IMR-90 (cell line): ENCODE data around the gene PNMA8B. TPM values are rescaled to one million over a fixed set of nuclear protein-coding genes. Genes with fewer than 3 reads are reported as not detected.

Experiments
- ATAC-seq: fragments of 200-7000 bp; cut with Tn5 transposase; 2 replicates; pipeline ENCODE4 v1.9.1; 2020; ENCODE audit warnings: low read depth, mild to moderate bottlenecking, moderate library complexity
- BruUV-seq: library from RNA; stranded (reverse); fragments of 400-500 nt; replicated peaks from 2 replicates; lab custom pipeline; 2021; lab: Mats Ljungman, UMichigan
- CTCF ChIA-PET: fragments of 300-600 bp; formaldehyde crosslinking; extraction: SDS; loops from one replicate; lab custom pipeline; 2021; ENCODE audit warnings: antibody characterized with exemption; lab: Yijun Ruan, JAX
- POLR2A ChIA-PET: fragments of 300-600 bp; sonication (Branson Sonifier 250); formaldehyde crosslinking; loops from one replicate; lab custom pipeline; 2022; ENCODE audit warnings: antibody characterized with exemption; ENCODE audit not compliant: unreplicated experiment; lab: Charles Lee
- DNase-seq: peaks from one replicate; pipeline ENCODE4 v3.0.0; 2013
- H2AFZ ChIP-seq: replicated peaks from 2 replicates; pipeline ENCODE3; 2013; ENCODE audit warnings: low read length, mild to moderate bottlenecking; ENCODE audit not compliant: poor library complexity
- H2AK5ac ChIP-seq: 2 replicates; pipeline ENCODE4 v1.6.1; 2013; ENCODE audit warnings: low read depth, low read length, inconsistent platforms
- H2AK9ac ChIP-seq: replicated peaks from 2 replicates; pipeline ENCODE3; 2013; ENCODE audit warnings: mild to moderate bottlenecking, low read depth, low read length, moderate library complexity; ENCODE audit not compliant: poor library complexity
- H2BK120ac ChIP-seq: 2 replicates; pipeline ENCODE4 v1.6.1; 2013; ENCODE audit warnings: low read depth, low read length, inconsistent platforms
- H2BK15ac ChIP-seq: 3 replicates; pipeline ENCODE4 v1.6.1; 2013; ENCODE audit warnings: low read depth, low read length, inconsistent platforms
- H2BK20ac ChIP-seq: 2 replicates; pipeline ENCODE4 v1.6.1; 2013; ENCODE audit warnings: low read depth, mild to moderate bottlenecking, inconsistent platforms, low read length, moderate library complexity
- H2BK5ac ChIP-seq: 2 replicates; pipeline ENCODE4 v1.6.1; 2013; ENCODE audit warnings: mild to moderate bottlenecking, low read depth, low read length, inconsistent platforms; ENCODE audit not compliant: poor library complexity, severe bottlenecking
- H3K14ac ChIP-seq: replicated peaks from 2 replicates; pipeline ENCODE4 v1.6.1; 2013; ENCODE audit warnings: low read depth, low read length, inconsistent platforms
- H3K18ac ChIP-seq: 2 replicates; pipeline ENCODE4 v1.6.1; 2013; ENCODE audit warnings: low read depth, low read length, control low read depth
- H3K23ac ChIP-seq: 2 replicates; pipeline ENCODE4 v1.6.1; 2013; ENCODE audit warnings: low read depth, low read length, inconsistent platforms
- H3K27ac ChIP-seq: 2 replicates; pipeline ENCODE4 v1.5.1; 2013; ENCODE audit warnings: mild to moderate bottlenecking, control low read depth, low read length; ENCODE audit not compliant: insufficient read depth
- H3K27me3 ChIP-seq: 2 replicates; pipeline ENCODE4 v1.6.1; 2013; ENCODE audit warnings: low read length; ENCODE audit not compliant: control insufficient read depth, insufficient read depth
- H3K36me3 ChIP-seq: 2 replicates; pipeline ENCODE4 v1.6.1; 2013; ENCODE audit warnings: low read length, mixed read lengths; ENCODE audit not compliant: control insufficient read depth, insufficient read depth
- H3K4ac ChIP-seq: 2 replicates; pipeline ENCODE4 v1.6.1; 2013; ENCODE audit warnings: low read depth, low read length, inconsistent platforms
- H3K4me1 ChIP-seq: 2 replicates; pipeline ENCODE4 v1.6.1; 2013; ENCODE audit warnings: low read length, mixed read lengths; ENCODE audit not compliant: control insufficient read depth, insufficient read depth
- H3K4me2 ChIP-seq: 2 replicates; pipeline ENCODE4 v1.6.1; 2013; ENCODE audit warnings: low read depth, mild to moderate bottlenecking, control low read depth, low read length, moderate library complexity
- H3K4me3 ChIP-seq: 2 replicates; pipeline ENCODE4 v1.5.1; 2013; ENCODE audit warnings: low read depth, mild to moderate bottlenecking, control low read depth, low read length, moderate library complexity; ENCODE audit not compliant: insufficient read depth
- H3K56ac ChIP-seq: 2 replicates; pipeline ENCODE4 v1.6.1; 2013; ENCODE audit warnings: low read length, inconsistent platforms; ENCODE audit not compliant: insufficient read depth; ENCODE audit errors: extremely low read depth
- H3K79me1 ChIP-seq, 2 experiments: 2 replicates each; pipeline ENCODE4 v1.6.1; 2013; ENCODE audit warnings: low read length in 2 of 2, inconsistent platforms in 1 of 2, low read depth in 1 of 2
- H3K9ac ChIP-seq: 2 replicates; pipeline ENCODE4 v1.6.1; 2013; ENCODE audit warnings: low read depth, low read length, control low read depth
- H3K9me1 ChIP-seq: 2 replicates; pipeline ENCODE4 v1.6.1; 2013; ENCODE audit warnings: low read length, inconsistent platforms; ENCODE audit not compliant: insufficient read depth
- H3K9me3 ChIP-seq: 2 replicates; pipeline ENCODE4 v1.6.1; 2013; ENCODE audit warnings: low read length; ENCODE audit not compliant: control insufficient read depth, insufficient read depth
- H4K20me1 ChIP-seq: 2 replicates; pipeline ENCODE4 v1.6.1; 2013; ENCODE audit warnings: low read length, inconsistent platforms; ENCODE audit not compliant: insufficient read depth
- H4K5ac ChIP-seq: 2 replicates; pipeline ENCODE4 v1.6.1; 2013; ENCODE audit warnings: mild to moderate bottlenecking, low read depth, low read length, control low read depth
- H4K8ac ChIP-seq, 2 experiments: 2 replicates each; pipeline ENCODE4 v1.6.1; 2013; ENCODE audit warnings: low read depth in 2 of 2, low read length in 2 of 2, control low read depth in 1 of 2, inconsistent platforms in 1 of 2
- H4K91ac ChIP-seq: 2 replicates; pipeline ENCODE4 v1.6.1; 2013; ENCODE audit warnings: low read depth, low read length, inconsistent platforms; ENCODE audit not compliant: insufficient read depth
- BHLHE40 ChIP-seq: fragments of 150-350 bp; IDR thresholded peaks from 2 replicates; pipeline ENCODE4 v1.6.1; 2016; ENCODE audit warnings: mild to moderate bottlenecking, low read depth, low read length
- CEBPB ChIP-seq: IDR thresholded peaks from 2 replicates; pipeline ENCODE4 v1.6.1; 2012; ENCODE audit warnings: low read depth, low read length, improper control_type of control experiment
- CHD1 ChIP-seq: IDR thresholded peaks from 2 replicates; pipeline ENCODE4 v1.6.1; 2012; ENCODE audit warnings: low read depth, low read length, improper control_type of control experiment
- FOS ChIP-seq: fragments of 150-350 bp; IDR thresholded peaks from 2 replicates; pipeline ENCODE4 v1.6.1; 2016; ENCODE audit warnings: low read depth, low read length
- MAFK ChIP-seq: IDR thresholded peaks from 2 replicates; pipeline ENCODE4 v1.6.1; 2012; ENCODE audit warnings: low read depth, low read length, improper control_type of control experiment
- MXI1 ChIP-seq: IDR thresholded peaks from 2 replicates; pipeline ENCODE4 v1.6.1; 2012; ENCODE audit warnings: low read depth, mild to moderate bottlenecking, low read length, moderate library complexity, borderline replicate concordance
- POLR2A ChIP-seq: IDR thresholded peaks from 2 replicates; pipeline ENCODE4 v1.6.1; 2012; ENCODE audit warnings: mild to moderate bottlenecking, low read depth, low read length
- RCOR1 ChIP-seq: IDR thresholded peaks from 2 replicates; pipeline ENCODE4 v1.6.1; 2012; ENCODE audit warnings: mild to moderate bottlenecking, low read length, improper control_type of control experiment; ENCODE audit not compliant: insufficient replicate concordance
- RFX5 ChIP-seq: IDR thresholded peaks from 2 replicates; pipeline ENCODE4 v1.8.0; 2012; ENCODE audit warnings: low read depth, mild to moderate bottlenecking, low read length, moderate library complexity
- SMC3 ChIP-seq: fragments of 150-350 bp; IDR thresholded peaks from 2 replicates; pipeline ENCODE4 v1.6.1; 2016; ENCODE audit warnings: low read depth, mild to moderate bottlenecking, antibody characterized with exemption, low read length, moderate library complexity
- USF2 ChIP-seq: fragments of 150-350 bp; IDR thresholded peaks from 2 replicates; pipeline ENCODE4 v1.6.1; 2017; ENCODE audit warnings: mild to moderate bottlenecking, antibody characterized with exemption, low read length, low read depth
- WGBS, 2 experiments: methylation state at CpG; one replicate each; pipeline versions ENCODE4 v1.1.5 to v1.1.7; 2013; ENCODE audit warnings: missing lambda C conversion rate in 2 of 2; ENCODE audit not compliant: insufficient read length in 1 of 2; ENCODE audit errors: extremely low coverage in 2 of 2; 5-methylcytosine and 5-hydroxymethylcytosine counted together
- dilution Hi-C: fragments of 300-500 bp; cut with HindIII; formaldehyde crosslinking; loops from one replicate; pipeline ENCODE4 v1.14.3; 2018; ENCODE audit warnings: low sequenced_read_pairs; ENCODE audit not compliant: unreplicated experiment
- in situ Hi-C: fragments of 300-500 bp; cut with MboI; formaldehyde crosslinking; loops from 3 replicates; pipeline ENCODE4 v1.14.3; 2019; ENCODE audit warnings: low sequenced_read_pairs, inconsistent platforms, mixed read lengths
- intact Hi-C: fragments of 100-400 bp; cut with micrococcal nuclease; formaldehyde crosslinking; loops from 2 replicates; pipeline ENCODE4 v1.10.0; 2022
- polyA plus RNA-seq, 3 experiments: library from polyadenylated mRNA; depleted of rRNA; stranded (reverse); fragments of >200 nt; gene quantifications; 2 replicates each; pipeline ENCODE4 v1.2.3, GENCODE V29; 2012; ENCODE audit warnings: low replicate concordance in 1 of 3
- total RNA-seq: library from RNA; depleted of rRNA; stranded (reverse); fragments of >200 nt; gene quantifications from 2 replicates; pipeline ENCODE4 v1.2.3, GENCODE V29; 2012
- TF ChIP-seq, protein P1 (sequence below): fragments of 150-350 bp; IDR thresholded peaks from 2 replicates; pipeline ENCODE4 v1.6.1; 2016; ENCODE audit warnings: low read depth, mild to moderate bottlenecking, low read length, moderate library complexity, borderline replicate concordance

Gene PNMA8B
- total and polyA plus RNA-seq, 2 of the 4 experiments (the other 2 are of a cell fraction), result 0.12 to 0.18 TPM

- Histone ChIP-seq H2AFZ (no peak overlapping the region), H3K9ac (no peak overlapping the region), H3K9me1 (no peaks in the 10 kb centered on the region; the same call in 1 of the 2 replicates), H2AK5ac (no peak overlapping the region), H2BK120ac (no peak overlapping the region), H4K91ac (no peak overlapping the region), H3K27ac (no peak overlapping the region), H3K18ac (no peak overlapping the region), H3K4me1 (no peaks in the 10 kb centered on the region), H3K27me3 (peaks cover 5% of the 10 kb centered on the region), H3K79me1 (no peaks in the 10 kb centered on the region), H4K20me1 (no peaks in the 10 kb centered on the region), H3K9me3 (peaks cover 2% of the 10 kb centered on the region; the same call in 1 of the 2 replicates), H2BK20ac (no peak overlapping the region), H4K8ac (no peak overlapping the region), H4K5ac (no peak overlapping the region), H2BK5ac (no peak overlapping the region), H3K4me3 (no peak overlapping the region), H3K4me2 (no peak overlapping the region), H2AK9ac (no peak overlapping the region), H3K23ac (no peak overlapping the region), H3K36me3 (no peaks in the 10 kb centered on the region), H3K4ac (no peak overlapping the region), H3K14ac (no peak overlapping the region), H2BK15ac (no peak overlapping the region), H3K56ac (no peak overlapping the region)
- dilution Hi-C loops (no loop called here), intact Hi-C loops (no loop called here), in situ Hi-C loops (no loop called here)
- TF ChIP-seq CEBPB, result no peak
- no peak for TF ChIP-seq CHD1
- TF ChIP-seq FOS, result no peak
- TF ChIP-seq MAFK, result no peak
- TF ChIP-seq, protein P1, sequence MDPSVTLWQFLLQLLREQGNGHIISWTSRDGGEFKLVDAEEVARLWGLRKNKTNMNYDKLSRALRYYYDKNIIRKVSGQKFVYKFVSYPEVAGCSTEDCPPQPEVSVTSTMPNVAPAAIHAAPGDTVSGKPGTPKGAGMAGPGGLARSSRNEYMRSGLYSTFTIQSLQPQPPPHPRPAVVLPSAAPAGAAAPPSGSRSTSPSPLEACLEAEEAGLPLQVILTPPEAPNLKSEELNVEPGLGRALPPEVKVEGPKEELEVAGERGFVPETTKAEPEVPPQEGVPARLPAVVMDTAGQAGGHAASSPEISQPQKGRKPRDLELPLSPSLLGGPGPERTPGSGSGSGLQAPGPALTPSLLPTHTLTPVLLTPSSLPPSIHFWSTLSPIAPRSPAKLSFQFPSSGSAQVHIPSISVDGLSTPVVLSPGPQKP, result no peak
- TF ChIP-seq SMC3, result no peak
- no peak for TF ChIP-seq RCOR1
- no peak for TF ChIP-seq USF2
- no peak for TF ChIP-seq MXI1
- TF ChIP-seq POLR2A, result no peak
- TF ChIP-seq BHLHE40, result no peak
- no peak for TF ChIP-seq RFX5
- no CpG with 5 or more reads among the region's 6 CpGs for WGBS, 2 experiments
- ATAC-seq (no peak), DNase-seq (no peak)
- no TSS peak for BruUV-seq
- CTCF ChIA-PET, result no interaction called here
- POLR2A ChIA-PET, result interaction anchor here (0.6 kb wide), 1 partner anchor 19 kb away, joined by 13 read pairs; no protein-coding TSS in a partner anchor
Measured at GRCh38 chr19:46520616-46521015, 24.9 kb upstream of the PNMA8B start.
